DMS53 (cell line): ENCODE measurements around the gene CSRNP3.
"Not testable (repeated sequence)": the region's sequence is repeated elsewhere in the genome, so short reads cannot be mapped to it uniquely, and the experiment has no call there.

Experiments used
- DNase-seq: peaks from one replicate; lab custom pipeline; 2025; lab: John Stamatoyannopoulos, UW

The CSRNP3 gene

DNA sequence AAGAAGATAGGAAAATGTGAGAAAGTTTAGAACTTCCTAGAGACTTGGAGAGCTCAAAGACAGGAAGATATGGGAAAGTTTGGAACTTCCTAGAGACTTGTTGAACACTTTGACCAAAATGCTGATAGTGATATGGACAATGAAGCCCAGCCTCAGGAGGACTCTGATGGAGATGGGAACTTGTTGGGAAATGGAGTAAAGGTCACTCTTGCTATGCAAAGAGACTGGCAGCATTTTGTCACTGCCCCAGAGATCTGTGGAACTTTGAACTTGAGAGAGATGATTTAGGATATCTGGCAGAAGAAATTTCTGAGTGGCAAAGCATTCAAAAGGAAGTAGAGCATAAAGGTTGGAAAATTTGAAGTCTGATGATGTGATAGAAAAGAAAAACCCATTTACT, 121.5 kb downstream of the CSRNP3 start:
- not testable (repeated sequence) for DNase-seq

DNA sequence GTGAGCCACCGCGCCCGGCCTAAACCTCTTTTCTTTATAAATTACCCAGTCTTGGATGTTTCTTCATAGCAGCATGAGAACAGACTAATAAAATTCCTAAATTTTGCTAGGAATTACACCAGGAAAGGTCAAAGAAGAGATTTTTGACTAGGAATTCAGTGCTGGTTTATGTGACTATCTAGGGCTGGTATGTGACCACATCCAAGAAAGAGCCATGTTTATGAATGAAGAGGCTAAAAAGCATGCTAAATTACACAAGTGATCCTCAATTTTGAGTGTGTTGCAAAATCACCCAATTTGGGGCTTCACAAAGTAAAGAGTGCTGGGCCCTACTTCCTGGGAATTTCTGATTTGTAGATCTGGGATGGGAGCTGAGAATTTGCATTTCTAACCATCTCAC, 123.6 kb downstream of the CSRNP3 start:
- DNase-seq, result no peak

DNA sequence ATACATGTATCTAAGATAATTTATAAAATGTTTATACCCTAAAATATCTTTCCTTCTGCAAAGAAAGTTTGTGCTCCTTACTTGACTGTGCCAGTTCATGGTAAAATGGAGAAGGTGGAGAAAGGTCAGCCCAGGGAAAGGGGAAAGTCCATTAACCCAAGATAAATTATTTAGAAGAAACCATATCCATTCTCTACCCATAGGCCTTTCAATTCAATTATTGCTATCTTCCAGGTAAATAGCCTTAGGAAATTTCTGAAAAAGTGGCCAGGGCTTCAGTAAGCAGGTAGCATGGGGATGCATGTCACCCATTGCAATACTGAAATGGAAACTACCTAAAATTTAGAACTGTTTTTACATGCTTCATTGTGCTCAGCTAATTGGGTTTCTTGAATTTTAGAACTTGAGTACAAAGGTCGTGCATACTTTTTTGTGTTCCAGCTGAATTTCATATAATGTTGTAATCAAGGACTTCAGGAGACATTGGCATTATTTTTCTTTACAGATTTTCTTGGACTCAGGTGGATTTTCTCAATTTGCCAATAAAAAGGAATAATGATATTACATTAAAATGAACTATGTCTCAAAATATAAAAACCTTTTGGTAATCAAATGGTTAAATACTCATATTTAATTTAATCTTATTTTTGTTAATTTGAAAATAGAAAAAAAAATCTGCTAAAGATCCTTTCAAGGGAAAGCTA, 124.9 kb downstream of the CSRNP3 start:
- DNase-seq, result no peak

DNA sequence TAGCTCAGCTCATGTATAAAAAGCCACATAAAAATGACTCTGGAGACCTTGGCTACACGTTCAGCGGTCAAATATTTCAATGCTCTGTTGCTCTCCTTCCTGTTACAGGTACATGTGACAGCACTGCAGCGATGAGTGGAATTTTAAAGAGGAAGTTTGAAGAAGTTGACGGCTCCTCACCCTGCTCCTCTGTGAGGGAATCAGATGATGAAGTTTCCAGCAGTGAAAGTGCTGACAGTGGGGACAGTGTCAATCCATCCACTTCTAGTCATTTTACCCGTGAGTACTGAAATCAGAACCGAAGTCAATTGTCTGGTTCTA, 125.4 kb downstream of the CSRNP3 start:
- DNase-seq, result no peak

DNA sequence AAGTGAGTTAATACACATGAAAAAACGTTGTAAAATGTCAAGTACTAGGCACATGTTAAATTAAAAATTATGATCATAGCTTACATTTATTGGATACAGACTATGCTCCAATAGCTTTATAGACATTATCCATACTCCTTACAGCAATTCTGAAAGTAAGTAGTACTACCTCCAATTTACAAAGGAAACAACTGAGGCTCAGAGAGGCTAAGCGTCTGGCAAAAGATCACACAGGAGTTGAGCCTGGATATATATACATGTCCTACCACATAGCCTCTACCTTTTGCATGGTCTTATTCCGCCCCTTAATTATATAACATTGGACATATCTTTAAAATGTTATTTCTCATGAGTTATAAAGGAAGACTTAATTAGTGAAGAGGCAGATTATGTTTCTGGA, 127.3 kb downstream of the CSRNP3 start:
- DNase-seq, result no peak

DNA sequence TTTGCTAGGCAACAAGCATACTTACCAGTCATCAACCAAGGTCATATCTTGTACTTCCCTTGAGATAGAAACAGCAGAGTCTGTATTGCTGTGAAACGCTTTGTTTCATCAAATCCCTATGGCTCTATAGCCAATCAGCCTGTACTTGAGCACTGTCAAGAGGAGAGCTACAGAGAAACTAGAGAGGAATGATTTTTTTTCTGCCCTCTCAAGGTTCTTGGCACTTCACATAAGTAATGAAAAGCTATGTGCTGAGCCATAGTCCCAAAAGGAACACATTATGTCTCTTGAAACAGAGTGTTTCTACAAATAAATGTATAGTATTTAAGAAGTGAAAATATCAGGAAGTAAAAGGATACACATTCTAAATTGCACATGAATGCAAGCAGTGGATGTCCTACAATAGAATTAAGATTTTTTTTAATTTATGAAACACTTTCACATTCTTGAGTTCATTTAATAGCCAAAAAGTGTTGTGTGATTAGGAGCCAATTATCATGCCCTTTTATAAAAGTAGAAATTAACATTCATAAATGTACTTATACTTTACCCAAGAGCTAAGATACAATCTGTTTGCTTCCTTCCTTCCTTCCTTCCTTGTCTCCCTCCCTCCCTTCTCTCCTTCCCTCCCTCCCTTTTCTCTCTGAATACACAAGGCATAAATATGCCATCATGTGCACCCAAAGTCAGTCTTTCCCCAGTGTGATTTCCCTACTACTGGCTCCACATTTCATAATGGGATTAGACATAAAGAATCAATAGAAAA, 131.8 kb downstream of the CSRNP3 start:
- DNase-seq, result no peak

DNA sequence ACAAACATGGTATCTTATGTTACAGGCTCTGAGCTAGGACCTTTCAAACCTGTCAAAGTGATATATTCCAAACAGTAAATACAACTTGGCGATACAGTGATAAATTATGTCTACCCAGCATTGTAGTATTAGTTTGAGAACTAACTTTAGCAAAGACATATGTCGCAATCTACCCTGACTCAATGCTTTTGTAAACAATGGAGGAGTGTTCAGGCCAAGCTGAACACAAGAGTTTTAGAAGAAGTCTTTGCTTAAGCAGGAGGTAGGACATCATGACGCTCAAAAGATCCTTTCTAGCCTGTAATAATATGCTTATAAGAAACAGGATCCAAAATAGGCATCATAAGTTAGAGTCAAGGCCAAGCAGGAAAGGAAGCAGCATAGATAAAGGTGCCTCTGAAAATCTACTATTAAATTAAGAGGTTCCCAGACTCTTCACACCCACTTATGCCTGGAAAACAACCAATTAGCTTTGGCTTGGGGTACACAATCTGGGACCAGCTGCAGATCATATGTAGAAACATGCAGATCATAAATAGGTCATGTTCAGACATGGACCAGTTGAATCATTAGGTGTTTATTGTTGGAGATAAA, 132.5 kb downstream of the CSRNP3 start:
- DNase-seq, result no peak

DNA sequence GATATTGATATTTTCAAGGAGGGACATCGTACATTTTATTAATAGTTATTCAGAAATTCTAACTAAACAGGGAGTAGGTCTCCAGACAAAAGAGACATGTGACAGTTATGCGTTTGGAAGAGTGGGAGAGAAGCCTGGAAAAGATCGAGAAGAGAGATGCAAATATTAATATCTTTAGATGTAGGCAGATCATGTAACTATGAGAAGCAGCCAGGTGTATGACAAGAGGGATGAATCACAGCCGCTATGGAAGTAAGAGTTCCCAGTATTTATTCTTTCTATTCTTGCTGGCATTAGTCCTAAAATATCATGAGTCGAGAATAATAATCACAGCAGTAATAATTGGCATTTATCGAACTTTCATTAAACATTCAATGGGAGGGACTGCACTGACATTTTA, 140.2 kb downstream of the CSRNP3 start:
- peak; percentile 25 for DNase-seq

DNA sequence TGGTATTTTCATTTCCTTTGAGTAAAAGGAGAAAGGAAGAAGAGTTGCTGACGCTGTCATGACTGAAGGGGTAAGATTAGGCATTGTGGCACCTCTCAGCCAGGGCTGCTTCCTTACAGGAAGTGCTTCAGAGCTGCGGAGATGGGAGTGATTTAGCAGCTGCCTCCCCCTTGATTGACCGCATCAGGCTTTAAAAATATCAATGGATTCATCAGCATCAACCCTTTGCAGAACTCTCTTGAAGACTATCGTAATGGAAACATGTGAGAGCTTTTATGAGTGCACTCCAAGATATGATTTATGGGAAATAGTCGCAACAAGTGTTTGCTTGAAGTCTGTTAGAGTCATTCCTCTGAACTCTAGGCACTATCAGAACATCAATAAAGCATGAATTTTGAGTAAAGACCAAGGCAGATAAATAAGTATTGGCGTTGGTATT, 141.1 kb downstream of the CSRNP3 start:
- peak; percentile 13 for DNase-seq

DNA sequence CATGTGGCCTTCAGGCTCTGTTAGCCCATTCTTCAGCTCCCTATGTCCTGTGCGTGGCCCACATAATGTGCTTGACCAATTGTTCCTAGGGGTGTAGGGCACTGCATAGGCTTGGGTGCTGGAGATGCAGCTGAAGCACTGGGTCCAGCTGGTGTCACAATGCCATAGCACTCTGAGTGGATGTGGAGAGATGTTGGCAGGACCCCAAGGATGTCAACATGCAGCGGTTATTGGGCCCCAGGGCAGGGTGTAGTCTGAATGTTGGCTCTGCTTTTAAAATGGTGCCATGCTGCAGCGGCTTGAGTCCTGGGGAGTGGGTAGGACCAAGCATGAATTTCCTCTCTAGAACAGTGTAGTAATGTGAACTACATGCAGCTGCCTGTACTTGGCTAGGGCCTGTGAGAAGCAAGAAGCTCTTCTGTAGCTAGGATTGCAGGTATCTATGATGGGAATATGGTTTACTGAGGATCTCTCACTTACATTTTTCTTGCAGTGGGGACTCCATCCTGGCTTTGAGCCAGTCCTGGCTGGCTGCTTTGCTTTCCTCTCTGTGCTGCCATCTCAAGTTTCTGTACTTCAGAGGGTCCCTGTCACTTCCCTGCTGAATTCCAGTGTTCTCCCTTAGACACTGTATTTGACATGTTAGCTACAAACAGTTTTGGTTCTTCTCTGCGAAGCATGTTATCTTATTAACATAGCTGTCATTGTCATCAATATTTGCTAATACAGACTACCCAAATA, 148.4 kb downstream of the CSRNP3 start:
- peak; percentile 21 for DNase-seq

DNA sequence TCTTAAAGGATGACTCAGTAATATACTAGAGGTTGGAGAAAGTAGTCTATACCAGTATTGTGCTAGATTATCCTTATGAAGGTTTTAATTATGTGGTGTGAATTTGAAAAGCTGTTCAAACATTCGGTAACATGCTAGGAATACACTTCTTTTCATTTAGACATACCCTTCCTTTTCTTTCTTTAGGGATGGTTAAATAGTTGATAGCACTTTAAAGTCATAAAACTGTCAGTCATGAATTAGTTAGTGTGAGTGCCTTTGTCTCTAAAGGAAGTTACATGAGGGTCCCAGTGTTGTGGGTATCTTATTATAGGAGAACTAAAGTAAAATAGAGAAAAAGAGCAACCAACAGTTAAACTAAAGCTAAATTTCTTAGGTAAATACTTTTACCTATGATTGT, 149.3 kb downstream of the CSRNP3 start:
- no peak for DNase-seq

DNA sequence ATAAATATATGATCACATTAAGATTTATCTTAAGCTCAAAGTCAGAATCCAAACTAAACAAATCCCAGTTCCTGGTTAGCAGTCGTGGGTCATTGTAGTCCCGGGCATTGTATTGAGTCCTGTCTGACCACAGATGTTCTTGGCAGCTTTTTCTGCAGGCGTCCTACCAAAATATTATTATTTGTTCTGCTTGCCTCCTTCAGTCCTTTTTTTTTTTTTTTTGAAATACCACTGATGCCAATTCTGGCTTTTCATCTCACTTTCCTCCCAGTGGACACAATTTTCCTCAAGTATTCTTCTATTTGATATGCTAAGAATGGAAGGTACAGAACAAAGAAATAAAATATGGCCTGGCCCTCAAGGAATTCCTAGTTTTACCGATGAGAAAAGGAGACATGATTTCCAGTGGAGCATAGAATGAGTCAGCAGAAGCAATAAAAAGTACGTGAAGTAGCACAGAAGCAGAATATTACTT, 151.6 kb downstream of the CSRNP3 start:
- peak; percentile 76 for DNase-seq

DNA sequence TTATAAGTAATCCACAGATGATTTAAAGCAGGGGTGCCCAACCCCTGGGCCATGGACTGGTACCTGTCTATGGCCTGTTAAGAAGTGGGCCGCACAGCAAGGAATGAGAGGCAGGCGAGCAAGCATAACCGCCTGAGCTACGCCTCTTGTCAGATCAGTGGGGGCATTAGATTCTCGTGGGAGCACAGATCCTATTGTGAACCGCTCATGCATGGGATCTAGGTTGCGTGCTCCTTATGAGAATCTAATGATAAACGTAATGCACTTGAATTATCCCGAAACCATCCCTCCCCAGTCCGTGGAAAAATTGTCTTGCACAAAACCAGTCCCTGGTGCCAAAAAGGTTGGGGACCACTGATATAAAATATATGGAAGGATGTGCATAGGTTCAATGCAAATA, 153.7 kb downstream of the CSRNP3 start:
- DNase-seq, result no peak

DNA sequence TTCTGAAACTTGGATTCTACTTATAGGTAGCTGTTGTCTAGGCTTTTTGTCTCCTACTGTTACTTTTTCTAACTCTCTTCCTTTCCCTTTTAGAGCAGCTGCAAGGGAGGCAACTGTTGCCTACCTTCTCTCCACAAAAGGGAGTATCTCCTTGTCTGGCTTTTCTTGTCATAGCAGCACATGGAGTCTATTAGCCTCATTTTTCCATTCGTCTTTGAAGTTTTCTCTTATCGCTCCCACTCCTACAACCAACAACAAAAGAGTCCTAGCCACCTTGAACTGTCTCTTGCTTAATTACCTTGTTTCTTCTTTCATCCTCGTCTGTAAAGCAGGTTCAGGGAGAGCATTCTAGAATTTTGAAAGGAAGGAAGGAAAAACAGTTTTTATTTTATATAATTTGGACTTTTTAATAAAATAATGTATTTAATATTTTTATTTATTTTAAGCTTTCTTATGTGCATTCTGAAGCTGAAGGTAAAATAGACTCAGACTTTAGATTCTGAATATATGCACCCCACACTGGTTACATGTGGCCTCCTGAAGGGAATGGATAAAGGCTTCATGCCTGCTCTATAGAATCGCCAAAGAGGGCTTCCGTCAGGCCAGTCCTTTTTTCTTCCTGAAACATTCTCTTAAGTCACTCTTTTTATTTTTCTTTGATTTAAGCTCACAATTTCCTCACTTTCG, 154.4 kb downstream of the CSRNP3 start:
- no peak for DNase-seq

DNA sequence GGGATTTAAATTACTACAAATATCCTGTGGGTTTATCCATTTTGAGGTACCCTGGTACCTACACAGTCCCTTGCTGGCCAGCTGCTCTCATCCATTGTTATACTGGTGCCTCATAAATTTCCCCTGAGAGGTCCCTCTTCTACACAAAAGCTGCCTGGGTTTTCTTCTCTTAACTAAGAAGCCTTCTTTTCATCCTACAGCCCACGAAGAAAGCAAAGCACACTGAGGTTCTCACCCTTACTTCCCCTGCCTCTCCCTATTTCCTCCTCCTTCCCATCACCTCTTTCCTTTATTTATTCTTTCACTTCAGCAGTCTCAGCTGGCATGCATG, 154.9 kb downstream of the CSRNP3 start:
- DNase-seq, result no peak

DNA sequence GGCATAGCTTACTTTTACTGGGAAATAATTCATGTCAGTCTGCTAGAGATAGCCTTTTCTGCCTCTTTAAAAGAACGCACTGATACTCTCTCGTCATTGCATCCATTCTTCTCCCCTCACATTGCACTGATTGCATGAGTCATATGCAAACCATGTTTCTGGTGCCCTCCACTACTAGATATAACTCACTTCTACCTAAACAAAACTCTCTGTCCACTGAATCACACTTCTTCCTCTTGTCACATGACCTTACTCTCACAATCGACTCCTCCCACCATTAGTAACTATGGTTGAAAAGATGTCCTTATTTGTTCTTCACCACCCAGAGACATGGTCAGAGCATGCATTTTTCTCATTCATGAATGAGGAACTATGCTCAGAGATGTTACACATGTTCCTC, 158.0 kb downstream of the CSRNP3 start:
- peak; percentile 19 for DNase-seq

DNA sequence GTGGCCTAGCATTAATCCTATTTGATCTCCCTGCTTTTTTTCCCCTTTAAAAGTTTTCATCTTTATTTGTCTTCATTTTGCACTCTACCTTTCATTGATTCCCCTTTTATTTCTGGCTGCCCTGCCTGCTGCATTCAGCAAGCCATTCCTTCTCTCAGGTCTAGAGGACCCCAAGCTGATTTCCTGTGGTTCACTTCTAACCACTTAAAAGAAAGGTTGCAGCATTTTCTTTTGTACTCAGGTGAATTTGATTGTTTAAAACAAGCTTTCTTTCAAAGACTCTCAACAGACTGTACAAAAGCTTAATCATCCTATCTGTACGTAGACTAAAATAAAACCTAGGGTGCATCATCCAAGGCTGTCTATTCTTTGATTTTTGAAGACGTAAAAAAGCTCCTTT, 160.3 kb downstream of the CSRNP3 start:
- DNase-seq, result no peak

DNA sequence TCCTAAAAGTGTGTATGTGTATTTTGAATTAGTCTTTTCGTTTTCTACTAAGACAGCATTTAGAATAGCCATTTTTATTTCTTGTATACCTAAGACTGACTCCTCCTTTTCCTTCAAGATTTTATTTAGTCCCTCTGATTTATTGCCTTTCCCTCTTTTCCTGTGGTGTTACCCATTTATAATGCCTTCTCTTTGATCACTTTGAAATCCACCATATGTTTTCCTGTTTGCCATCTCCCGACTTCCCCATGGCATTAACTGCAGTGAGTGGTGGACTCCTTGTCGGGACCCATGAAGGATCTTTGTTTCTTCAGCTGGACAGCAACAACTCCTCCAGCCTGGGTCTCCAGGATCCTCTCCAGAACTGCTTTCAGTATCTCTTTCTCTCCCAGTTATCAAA, 160.7 kb downstream of the CSRNP3 start:
- no peak for DNase-seq

DNA sequence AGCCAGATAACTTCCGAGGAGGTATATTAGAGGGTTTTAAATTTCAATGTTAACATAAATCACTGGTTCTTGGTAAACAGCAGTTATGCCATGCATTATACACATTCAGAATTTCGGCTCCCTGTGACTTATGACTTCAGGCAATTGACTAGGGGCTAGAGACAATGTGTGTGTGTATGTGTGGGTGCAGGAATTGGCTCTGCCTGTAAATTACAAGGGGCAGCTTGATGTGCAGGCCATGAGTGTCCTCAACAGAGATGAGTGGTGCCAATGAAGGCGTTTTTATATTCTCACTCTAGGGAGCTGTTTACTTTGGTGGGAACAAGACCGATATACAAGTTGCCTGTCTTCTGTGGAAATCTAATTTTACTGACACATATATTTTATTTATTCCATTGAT, 161.6 kb downstream of the CSRNP3 start:
- no peak for DNase-seq

DNA sequence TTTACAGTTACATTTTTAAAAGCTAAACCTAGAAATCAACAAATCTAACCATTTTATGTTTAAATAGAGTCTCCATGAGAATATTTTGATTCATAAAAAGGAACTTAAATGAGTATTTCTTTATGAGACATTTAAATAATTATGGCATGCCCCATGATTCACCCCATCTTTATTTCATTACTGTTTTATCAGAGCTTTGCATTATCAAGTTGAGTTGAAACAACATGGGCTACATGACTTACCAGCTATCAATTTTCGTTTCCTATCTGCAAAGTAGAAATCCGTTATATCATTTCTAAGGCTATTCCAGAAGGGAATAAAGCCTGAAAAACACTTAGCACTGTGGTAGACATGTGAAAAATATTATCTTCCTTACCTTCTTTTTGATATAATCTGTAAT, 163.1 kb downstream of the CSRNP3 start:
- no peak for DNase-seq

DNA sequence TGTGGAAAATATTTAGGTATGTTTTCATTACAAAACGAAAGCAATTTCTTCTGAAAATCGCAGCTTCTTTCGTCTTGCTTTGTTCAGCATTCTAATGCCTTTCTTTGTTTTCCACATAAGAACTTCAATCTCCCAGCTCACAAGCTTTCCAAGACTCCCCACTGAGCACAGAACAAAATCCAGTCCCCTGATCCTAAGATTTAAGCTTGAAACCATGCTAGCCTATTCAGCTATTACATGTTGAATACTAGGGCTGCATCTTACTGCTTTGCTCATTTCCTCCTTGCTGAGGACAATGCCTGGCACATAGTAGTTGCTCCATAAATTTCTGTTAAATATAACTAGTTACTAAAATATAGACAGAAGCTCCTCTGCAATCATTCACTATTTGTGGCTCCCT, 163.9 kb downstream of the CSRNP3 start:
- no peak for DNase-seq

DNA sequence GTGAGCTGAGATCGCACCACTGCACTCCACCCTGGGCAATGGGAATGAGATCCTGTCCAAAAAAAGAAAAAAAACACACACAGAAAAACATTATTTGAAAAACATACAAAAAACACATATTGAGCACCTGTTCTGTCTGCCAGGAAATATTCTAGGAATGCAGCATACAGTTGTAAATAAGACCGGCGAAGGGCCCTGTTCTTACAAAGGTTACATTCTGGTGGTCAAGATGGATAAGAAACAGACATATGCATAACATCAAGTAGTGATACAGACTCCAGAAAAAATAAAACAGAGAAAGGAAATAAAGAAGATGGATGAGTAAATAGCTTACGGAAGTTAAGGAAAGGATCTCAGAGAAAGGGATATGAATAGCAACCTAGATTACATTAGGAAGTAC, 164.8 kb downstream of the CSRNP3 start:
- DNase-seq, result no peak
